ENCODE measurements around the gene HSPB1. TPM values are rescaled to one million over a fixed set of nuclear protein-coding genes. Genes with fewer than 3 reads are reported as not detected.
A peak's percentile ranks its signal among the peaks of the same experiment; 100 is the strongest.
"Not testable (repeated sequence)": the region's sequence is repeated elsewhere in the genome, so short reads cannot be mapped to it uniquely, and the experiment has no call there.

Gene HSPB1
- total RNA-seq, 1 donor from 2014 or later: 118 TPM

GRCh38 chr7:76286842-76287403, 15.6 kb upstream of the HSPB1 start:
- Mint-ChIP-seq H3K27ac (no peak overlapping the region), H3K27me3 (peaks cover 41% of the 10 kb centered on the region), H3K36me3 (ENCODE audit: insufficient read depth) (no peaks in the 10 kb centered on the region), H3K4me1 (ENCODE audit: low read depth) (peaks cover 8% of the 10 kb centered on the region), H3K9me3 (ENCODE audit: low read depth) (no peaks in the 10 kb centered on the region), H3K4me3 (ENCODE audit: low read depth) (no peak overlapping the region)
- DNase-seq (ENCODE audit: low spot score, unreplicated experiment): no peak
- TF ChIP-seq, protein P1, sequence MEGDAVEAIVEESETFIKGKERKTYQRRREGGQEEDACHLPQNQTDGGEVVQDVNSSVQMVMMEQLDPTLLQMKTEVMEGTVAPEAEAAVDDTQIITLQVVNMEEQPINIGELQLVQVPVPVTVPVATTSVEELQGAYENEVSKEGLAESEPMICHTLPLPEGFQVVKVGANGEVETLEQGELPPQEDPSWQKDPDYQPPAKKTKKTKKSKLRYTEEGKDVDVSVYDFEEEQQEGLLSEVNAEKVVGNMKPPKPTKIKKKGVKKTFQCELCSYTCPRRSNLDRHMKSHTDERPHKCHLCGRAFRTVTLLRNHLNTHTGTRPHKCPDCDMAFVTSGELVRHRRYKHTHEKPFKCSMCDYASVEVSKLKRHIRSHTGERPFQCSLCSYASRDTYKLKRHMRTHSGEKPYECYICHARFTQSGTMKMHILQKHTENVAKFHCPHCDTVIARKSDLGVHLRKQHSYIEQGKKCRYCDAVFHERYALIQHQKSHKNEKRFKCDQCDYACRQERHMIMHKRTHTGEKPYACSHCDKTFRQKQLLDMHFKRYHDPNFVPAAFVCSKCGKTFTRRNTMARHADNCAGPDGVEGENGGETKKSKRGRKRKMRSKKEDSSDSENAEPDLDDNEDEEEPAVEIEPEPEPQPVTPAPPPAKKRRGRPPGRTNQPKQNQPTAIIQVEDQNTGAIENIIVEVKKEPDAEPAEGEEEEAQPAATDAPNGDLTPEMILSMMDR (IDR thresholded peaks at IDR 0.05; ENCODE audit: unreplicated experiment): no peak

DNA sequence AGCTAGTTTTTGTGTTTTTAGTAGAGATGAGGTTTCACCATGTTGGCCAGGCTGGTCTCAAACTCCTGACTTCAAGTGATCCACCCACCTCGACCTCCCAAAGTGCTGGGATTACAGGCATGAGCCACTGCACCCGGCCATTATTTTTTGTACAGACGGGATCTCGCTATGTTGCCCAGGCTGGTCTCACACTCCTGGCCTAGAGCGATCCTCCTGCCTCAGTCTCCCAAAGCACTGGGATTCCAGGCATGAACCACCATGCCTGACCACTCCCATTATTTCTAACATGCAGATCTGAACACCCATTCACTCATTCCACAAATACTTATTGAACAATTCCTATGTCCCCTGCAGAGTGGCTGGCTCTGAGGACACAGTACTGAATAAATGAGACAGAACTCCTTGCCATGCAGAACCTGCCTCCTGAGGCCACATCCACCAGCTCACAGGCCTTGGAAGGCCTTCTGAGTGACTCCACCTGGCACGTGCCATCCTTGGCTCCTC, 11.6 kb upstream of the HSPB1 start:
- not testable (repeated sequence) for H3K9me3 Mint-ChIP-seq (ENCODE audit: low read depth); H3K36me3 Mint-ChIP-seq (ENCODE audit: insufficient read depth); DNase-seq (ENCODE audit: low spot score, unreplicated experiment); H3K4me3 Mint-ChIP-seq (ENCODE audit: low read depth)
- Mint-ChIP-seq H3K4me1 (ENCODE audit: low read depth) (peaks cover 14% of the 10 kb centered on the region), H3K27ac (peak overlapping the region; percentile 1), H3K27me3 (peaks cover 21% of the 10 kb centered on the region)

DNA sequence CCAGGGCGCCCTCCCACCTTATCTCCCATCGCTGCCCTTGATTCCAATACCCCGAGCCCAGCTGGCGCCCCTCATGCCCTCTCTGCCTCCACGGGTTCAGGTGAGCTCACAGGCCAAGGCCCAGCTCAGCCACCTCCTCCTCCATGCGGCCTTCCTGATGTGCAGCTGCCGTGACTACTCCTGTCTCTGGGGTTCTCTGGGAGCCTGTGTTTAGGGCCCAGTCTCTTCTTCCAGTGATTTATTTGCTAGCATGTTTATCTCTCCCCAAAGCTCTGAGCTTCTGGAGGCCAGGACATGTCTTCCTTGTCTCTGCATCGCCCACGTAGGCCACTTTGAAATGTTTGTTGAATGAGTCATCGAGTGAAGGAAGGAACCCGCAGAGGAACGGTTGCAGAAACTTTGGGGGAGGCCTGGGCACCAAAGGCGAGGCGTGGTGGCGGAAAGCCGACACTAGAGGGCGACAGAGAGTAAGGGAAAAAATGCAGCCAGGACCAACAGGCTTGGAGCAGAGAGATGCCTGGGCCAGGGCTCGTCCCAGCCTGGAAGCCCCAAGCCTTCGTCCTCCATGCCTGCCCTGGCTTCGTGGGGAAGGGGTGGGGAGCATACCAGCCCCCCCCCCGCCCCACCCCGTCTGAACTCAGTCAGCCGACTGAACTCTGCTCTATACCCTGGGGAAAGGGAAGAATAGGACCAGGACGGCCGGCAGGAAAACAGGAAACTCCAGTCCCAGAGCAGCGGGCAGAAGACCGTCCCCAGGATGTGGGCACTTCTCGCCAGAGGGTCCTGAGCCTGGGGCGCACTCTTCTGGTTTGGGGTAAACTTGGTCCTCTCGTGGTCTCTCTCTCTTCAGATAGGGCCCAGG, 10.9 kb upstream of the HSPB1 start:
- H3K36me3 Mint-ChIP-seq (ENCODE audit: insufficient read depth): no peaks in the 10 kb centered on the region
- peaks cover 14% of the 10 kb centered on the region for H3K4me1 Mint-ChIP-seq (ENCODE audit: low read depth)
- no peak overlapping the region for H3K4me3 Mint-ChIP-seq (ENCODE audit: low read depth)
- peak overlapping the region; percentile 1 for H3K27ac Mint-ChIP-seq
- H3K9me3 Mint-ChIP-seq (ENCODE audit: low read depth): no peaks in the 10 kb centered on the region
- TF ChIP-seq, protein P1 (IDR thresholded peaks at IDR 0.05; ENCODE audit: unreplicated experiment): peak; percentile 95
- peaks cover 19% of the 10 kb centered on the region for H3K27me3 Mint-ChIP-seq
- peak; percentile 86 for DNase-seq (ENCODE audit: low spot score, unreplicated experiment)

- H3K9me3 Mint-ChIP-seq (ENCODE audit: low read depth): no peaks in the 10 kb centered on the region
- H3K36me3 Mint-ChIP-seq (ENCODE audit: insufficient read depth): no peaks in the 10 kb centered on the region
- peaks cover 19% of the 10 kb centered on the region for H3K4me1 Mint-ChIP-seq (ENCODE audit: low read depth)
- peaks cover 19% of the 10 kb centered on the region for H3K27me3 Mint-ChIP-seq
- H3K4me3 Mint-ChIP-seq (ENCODE audit: low read depth): no peak overlapping the region
- TF ChIP-seq, protein P1 (IDR thresholded peaks at IDR 0.05; ENCODE audit: unreplicated experiment): no peak
- no peak overlapping the region for H3K27ac Mint-ChIP-seq
- no peak for DNase-seq (ENCODE audit: low spot score, unreplicated experiment)
Measured at GRCh38 chr7:76292213-76292573, 10.3 kb upstream of the HSPB1 start.

- H3K4me3 Mint-ChIP-seq (ENCODE audit: low read depth); DNase-seq (ENCODE audit: low spot score, unreplicated experiment); H3K27ac Mint-ChIP-seq; H3K9me3 Mint-ChIP-seq (ENCODE audit: low read depth); H3K36me3 Mint-ChIP-seq (ENCODE audit: insufficient read depth): not testable (repeated sequence)
- Mint-ChIP-seq H3K27me3 (peaks cover 17% of the 10 kb centered on the region), H3K4me1 (ENCODE audit: low read depth) (peaks cover 22% of the 10 kb centered on the region)
Measured at GRCh38 chr7:76292911-76293310, 9.6 kb upstream of the HSPB1 start.

- H3K27ac Mint-ChIP-seq: peak overlapping the region; percentile 50
- no peak overlapping the region for H3K4me3 Mint-ChIP-seq (ENCODE audit: low read depth)
- H3K9me3 Mint-ChIP-seq (ENCODE audit: low read depth): no peaks in the 10 kb centered on the region
- H3K4me1 Mint-ChIP-seq (ENCODE audit: low read depth): peaks cover 22% of the 10 kb centered on the region
- peaks cover 17% of the 10 kb centered on the region for H3K27me3 Mint-ChIP-seq
- H3K36me3 Mint-ChIP-seq (ENCODE audit: insufficient read depth): no peaks in the 10 kb centered on the region
- TF ChIP-seq, protein P1 (IDR thresholded peaks at IDR 0.05; ENCODE audit: unreplicated experiment): no peak
- DNase-seq (ENCODE audit: low spot score, unreplicated experiment): no peak
Measured at GRCh38 chr7:76293407-76293901, 9.0 kb upstream of the HSPB1 start.
